NCI-H1092 treated with DMSO at 0.1 percent for 48 hours (cell line): Measurements from ENCODE around the gene CPOX.

Experiments
- DNase-seq: peaks from one replicate; lab custom pipeline; 2025; lab: John Stamatoyannopoulos, UW

Gene CPOX

DNA sequence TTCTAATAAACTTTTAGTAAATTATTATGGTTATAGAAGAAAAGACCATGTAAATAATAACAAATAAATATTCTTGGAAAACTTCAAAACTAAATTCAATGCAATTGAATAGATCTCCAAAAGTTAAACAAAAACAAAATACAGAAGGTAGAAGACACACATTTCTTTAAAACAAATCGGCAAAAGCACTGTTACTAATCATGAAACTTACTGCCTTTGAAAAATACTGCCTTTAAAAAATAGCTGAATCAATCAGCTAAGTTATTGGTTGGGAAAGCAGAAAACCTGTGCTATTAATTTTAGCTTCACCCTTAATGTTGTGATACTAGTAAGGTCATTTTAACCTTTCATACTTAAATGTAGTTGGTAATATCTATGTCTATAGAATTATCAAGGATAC is 58.7 kb downstream of the CPOX start:
- no peak for DNase-seq

GRCh38 chr3:98534168-98534567 is 59.2 kb downstream of the CPOX start:
- no peak for DNase-seq

- DNase-seq: no peak
Observed at GRCh38 chr3:98532709-98533571, 60.5 kb downstream of the CPOX start.

DNA sequence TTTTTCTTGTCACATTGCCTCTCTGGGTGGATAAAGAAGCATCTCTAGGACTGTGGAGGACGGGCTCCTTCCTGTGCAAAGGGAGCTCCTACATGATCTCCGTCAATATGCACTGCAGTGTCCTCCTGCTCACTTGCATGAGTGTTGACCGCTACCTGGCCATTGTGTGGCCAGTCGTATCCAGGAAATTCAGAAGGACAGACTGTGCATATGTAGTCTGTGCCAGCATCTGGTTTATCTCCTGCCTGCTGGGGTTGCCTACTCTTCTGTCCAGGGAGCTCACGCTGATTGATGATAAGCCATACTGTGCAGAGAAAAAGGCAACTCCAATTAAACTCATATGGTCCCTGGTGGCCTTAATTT is 61.2 kb downstream of the CPOX start:
- DNase-seq: no peak

GRCh38 chr3:98531622-98532274 is 61.7 kb downstream of the CPOX start, which contains the start of gene GPR15:
Gene GPR15, plus strand, starts transcription at chr3:98531978. Its CDS starts 56 bp downstream, at chr3:98532034.
- DNase-seq: no peak

DNA sequence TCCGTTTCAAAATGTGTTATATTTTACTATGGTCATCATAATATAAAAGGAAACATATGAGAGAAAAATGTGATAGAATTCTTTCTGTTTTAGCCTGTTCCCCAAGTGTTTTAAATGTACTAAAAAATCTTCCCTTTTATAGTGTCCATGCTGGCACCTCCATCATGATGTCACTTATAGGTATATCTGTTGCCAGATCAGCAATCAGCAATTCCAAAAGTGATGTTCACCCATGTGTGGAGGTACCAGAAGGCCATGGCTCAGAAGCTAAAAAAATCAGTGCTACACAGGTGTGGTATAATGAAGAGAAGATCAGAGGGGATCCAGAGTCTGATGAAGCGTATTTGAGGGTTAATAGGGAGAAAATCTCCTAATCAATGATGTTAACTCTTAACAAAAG is 62.7 kb downstream of the CPOX start:
- no peak for DNase-seq

GRCh38 chr3:98529856-98530459 is 63.5 kb downstream of the CPOX start:
- no peak for DNase-seq
